Heart left ventricle (tissue), 16 donors: Measurements from ENCODE around the gene SMARCA2. TPM values are rescaled to one million over a fixed set of nuclear protein-coding genes. Genes with fewer than 3 reads are reported as not detected.

Source experiments
- ATAC-seq, 4 donors: fragments of 200-7000 bp; cut with Tn5 transposase; one replicate each; pipeline ENCODE4 v1.9.1; 2020 to 2022; ENCODE audit warnings: moderate library complexity in 4 of 4, mild to moderate bottlenecking in 3 of 4, moderate number of reproducible peaks in 1 of 4
- DNase-seq, 5 donors: peaks; one replicate each; pipeline ENCODE4 v3.0.0-alpha.2; 2020
- H3K27ac ChIP-seq, 12 donors: fragments of 200-600 bp; sonication (generic) in 4 of 12; one replicate each; pipeline versions ENCODE4 v1.5.0 to v1.8.0; 2016 to 2022; ENCODE audit warnings: mild to moderate bottlenecking in 2 of 12
- H3K27me3 ChIP-seq, 9 donors: fragments of 200-600 bp; sonication (generic) in 2 of 9; one replicate each; pipeline versions ENCODE4 v1.5.1 to v1.8.0; 2016 to 2022; ENCODE audit warnings: mild to moderate bottlenecking in 3 of 9
- H3K36me3 ChIP-seq, 9 donors: fragments of 200-600 bp; sonication (generic) in 2 of 9; one replicate each; pipeline versions ENCODE4 v1.5.0 to v1.8.0; 2018 to 2022; ENCODE audit warnings: mild to moderate bottlenecking in 2 of 9
- H3K4me1 ChIP-seq, 12 donors: fragments of 200-600 bp; sonication (generic) in 4 of 12; one replicate each; pipeline versions ENCODE4 v1.5.0 to v1.8.0; 2016 to 2022; ENCODE audit warnings: mild to moderate bottlenecking in 3 of 12
- H3K4me3 ChIP-seq, 12 donors: fragments of 200-600 bp; sonication (generic) in 4 of 12; one replicate each; pipeline versions ENCODE4 v1.5.0 to v1.8.0; 2017 to 2022; ENCODE audit warnings: mild to moderate bottlenecking in 9 of 12, moderate library complexity in 4 of 12
- H3K9me3 ChIP-seq, 12 donors: fragments of 200-600 bp; sonication (generic) in 4 of 12; one replicate each; pipeline versions ENCODE4 v1.5.0 to v1.8.0; 2016 to 2022; ENCODE audit warnings: mild to moderate bottlenecking in 1 of 12
- CTCF ChIP-seq, 12 donors: fragments of 200-600 bp; sonication (generic) in 4 of 12; IDR thresholded peaks; one replicate each; pipeline versions ENCODE4 v1.5.0 to v1.8.0; 2018 to 2022; ENCODE audit warnings: antibody characterized with exemption in 12 of 12, mild to moderate bottlenecking in 5 of 12
- POLR2A ChIP-seq, 2 donors: fragments of 450-650 bp; IDR thresholded peaks; one replicate each; pipeline ENCODE4 v1.6.1; 2017; ENCODE audit warnings: antibody characterized with exemption in 2 of 2, mild to moderate bottlenecking in 2 of 2, moderate library complexity in 2 of 2
- WGBS, 4 donors: extraction: QIAGEN DNeasy Blood & Tissue Kit in 2 of 4; methylation state at CpG; one replicate each; pipeline versions ENCODE4 v1.1.5 to v1.1.7; 2013 to 2018; 5-methylcytosine and 5-hydroxymethylcytosine counted together
- intact Hi-C, 10 donors: fragments of 100-400 bp; cut with DNase I; formaldehyde crosslinking; loops; one replicate each; pipeline versions ENCODE4 v1.11.1 to v1.14.2; 2022
- polyA plus RNA-seq, 2 donors: library from polyadenylated mRNA; stranded (reverse); fragments of 200-250 nt; gene quantifications; one replicate each; pipeline ENCODE4 v1.2.3, GENCODE V29; 2013
- total RNA-seq, 9 donors: library from RNA; depleted of rRNA in 2 of 9; stranded (reverse); fragments of >200 nt in 2 of 9; fragmentation: NEBNext Ultra II Directional in 3 of 9; extraction: Animal tissue kit (Norgen Biotek cat#: 25700) in 3 of 9; gene quantifications; one replicate each; pipeline versions ENCODE4 v1.1.0 to v1.2.4, GENCODE V29; 2016 to 2023
- donor health status: ischemic (EF 13 %, LVEDD 7.1; RV severe dilation, severe dysfunction).
- donor health status: healthy with polysubstance abuse.
- donor health status: DM: no; HTN: yes; CAD: no.
- donor health status: DM: no; HTN: no; CAD: no.
- donor health status: ischemic (EF 25% LVEDD 6.9; RV normal size, moderate dysfunction).
- donor health status: ischemic (EF 25% LVEDD 5.7; RV mildly dilated, moderate dysfunction).
- donor health status: healthy.
- donor health status: DM: yes; HTN: yes; CAD: no.
- donor health status: ischemic (EF 35%, LVEDD 5.7; RV mildly dilated, moderate dysfunction).
- donor health status: nonischemic (EF 11% LVEDD 7.7; RV severe dilation, severe dysfunction).
- donor health status: DM: yes; HTN: yes; CAD: no.
- donor health status: PGD.
- donor health status: ischemic (EF 29% LVEDD 5.4; RV normal size, mild dysfunction).
- donor health status: nonischemic (EF 23%, LVEDD 6.1; RV moderate dilation, normal function).

The SMARCA2 gene
- total and polyA plus RNA-seq, 11 donors = 29.3 to 149 (median 103) TPM

GRCh38 chr9:2087500-2088313 is 72.6 kb downstream of the SMARCA2 start:
- peaks cover 0 to 99% (median 96%) of the 10 kb centered on the region in 9 donors for H3K36me3 ChIP-seq
- no peaks in the 10 kb centered on the region for H3K9me3 ChIP-seq
- no peak for DNase-seq
- no peak overlapping the region for H3K4me3 ChIP-seq
- 78 to 87% (median 80%) methylated on average over 6 of the region's 6 CpGs for WGBS, 4 donors
- intact Hi-C loops = loop anchor here in 2 of 10 donors (10.0 kb wide), 2 partner anchors 143 to 363 kb away; no protein-coding TSS in a partner anchor
- H3K27ac ChIP-seq = no peak overlapping the region
- peak in 2 of 4 donors; percentile 45 to 50 for ATAC-seq
- H3K4me1 ChIP-seq = peaks cover 0 to 18% (median 6%) of the 10 kb centered on the region in 12 donors
- TF ChIP-seq POLR2A (IDR thresholded peaks at IDR 0.05) (no peak), CTCF (IDR thresholded peaks at IDR 0.05) (peak; percentile 38 to 68 (median 54))
- no peaks in the 10 kb centered on the region for H3K27me3 ChIP-seq

- ATAC-seq (peak in 3 of 4 donors; percentile 42 to 66 (median 59)), DNase-seq (no peak)
- Histone ChIP-seq H3K27ac (no peak overlapping the region), H3K27me3 (no peaks in the 10 kb centered on the region), H3K36me3 (peaks cover 3 to 98% (median 76%) of the 10 kb centered on the region in 9 donors), H3K4me1 (peaks cover 0 to 8% (median 0%) of the 10 kb centered on the region in 12 donors), H3K9me3 (no peaks in the 10 kb centered on the region), H3K4me3 (no peak overlapping the region)
- intact Hi-C loops = no loop called here
- TF ChIP-seq POLR2A (IDR thresholded peaks at IDR 0.05) (no peak), CTCF (IDR thresholded peaks at IDR 0.05) (no peak)
- 41 to 51% (median 46%) methylated on average over 2 of the region's 2 CpGs for WGBS, 4 donors
These were observed 78.9 kb downstream of the SMARCA2 start for GRCh38 chr9:2093920-2094597.

GRCh38 chr9:2096376-2096970 is 81.3 kb downstream of the SMARCA2 start:
- Histone ChIP-seq H3K36me3 (peaks cover 3 to 98% (median 76%) of the 10 kb centered on the region in 9 donors), H3K4me3 (no peak overlapping the region), H3K27ac (no peak overlapping the region), H3K27me3 (no peaks in the 10 kb centered on the region), H3K9me3 (no peaks in the 10 kb centered on the region), H3K4me1 (peaks cover 0 to 8% (median 0%) of the 10 kb centered on the region in 12 donors)
- no peak for TF ChIP-seq CTCF (IDR thresholded peaks at IDR 0.05)
- 82 to 92% (median 89%) methylated on average over 6 of the region's 6 CpGs for WGBS, 4 donors
- intact Hi-C loops = no loop called here
- no peak for ATAC-seq
- DNase-seq = no peak

- H3K27ac ChIP-seq = no peak overlapping the region
- H3K4me3 ChIP-seq = no peak overlapping the region
- H3K4me1 ChIP-seq = no peaks in the 10 kb centered on the region
- ATAC-seq (no peak), DNase-seq (no peak)
- WGBS, 4 donors = 92 to 99% (median 95%) methylated on average over 1 of the region's 1 CpG
- no peaks in the 10 kb centered on the region for H3K27me3 ChIP-seq
- H3K9me3 ChIP-seq = no peaks in the 10 kb centered on the region
- intact Hi-C loops = loop anchor here in 2 of 10 donors (5.0 to 10.0 kb wide), 2 partner anchors 34 to 58 kb away; no protein-coding TSS in a partner anchor
- H3K36me3 ChIP-seq = peaks cover 3 to 100% (median 88%) of the 10 kb centered on the region in 9 donors
- TF ChIP-seq POLR2A (IDR thresholded peaks at IDR 0.05) (no peak), CTCF (IDR thresholded peaks at IDR 0.05) (no peak)
These were observed 91.5 kb downstream of the SMARCA2 start for GRCh38 chr9:2106666-2107065.
